Measurements from ENCODE around the gene TTK. TPM values are rescaled to one million over a fixed set of nuclear protein-coding genes. Genes with fewer than 3 reads are reported as not detected.

The TTK gene
- total and polyA plus RNA-seq, 10 donors, result 0.74 to 5.9 (median 2.6) TPM

DNA sequence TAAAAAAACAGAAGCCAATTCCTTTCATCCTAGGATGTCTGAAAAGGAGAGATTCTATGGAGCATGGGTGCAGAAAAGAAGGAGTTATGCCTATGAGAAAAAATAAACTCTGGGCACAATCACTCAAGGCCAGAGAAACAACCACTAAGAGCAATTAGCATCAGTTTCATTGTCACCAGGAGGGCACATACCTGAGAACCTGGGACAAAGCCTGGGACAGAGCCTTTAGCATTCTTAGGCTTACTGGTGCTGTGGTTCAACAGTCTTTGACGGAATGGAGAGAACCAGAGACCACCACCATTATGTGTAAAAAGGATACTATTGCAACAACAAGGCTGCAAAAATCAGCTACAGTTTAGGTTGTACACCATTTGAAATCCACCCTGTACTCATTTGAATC lies 72.6 kb downstream of the TTK start:
- TF ChIP-seq POLR2AphosphoS5 (IDR thresholded peaks at IDR 0.05) (no peak), POLR2A (IDR thresholded peaks at IDR 0.05) (no peak)
- TF ChIP-seq, protein P1, sequence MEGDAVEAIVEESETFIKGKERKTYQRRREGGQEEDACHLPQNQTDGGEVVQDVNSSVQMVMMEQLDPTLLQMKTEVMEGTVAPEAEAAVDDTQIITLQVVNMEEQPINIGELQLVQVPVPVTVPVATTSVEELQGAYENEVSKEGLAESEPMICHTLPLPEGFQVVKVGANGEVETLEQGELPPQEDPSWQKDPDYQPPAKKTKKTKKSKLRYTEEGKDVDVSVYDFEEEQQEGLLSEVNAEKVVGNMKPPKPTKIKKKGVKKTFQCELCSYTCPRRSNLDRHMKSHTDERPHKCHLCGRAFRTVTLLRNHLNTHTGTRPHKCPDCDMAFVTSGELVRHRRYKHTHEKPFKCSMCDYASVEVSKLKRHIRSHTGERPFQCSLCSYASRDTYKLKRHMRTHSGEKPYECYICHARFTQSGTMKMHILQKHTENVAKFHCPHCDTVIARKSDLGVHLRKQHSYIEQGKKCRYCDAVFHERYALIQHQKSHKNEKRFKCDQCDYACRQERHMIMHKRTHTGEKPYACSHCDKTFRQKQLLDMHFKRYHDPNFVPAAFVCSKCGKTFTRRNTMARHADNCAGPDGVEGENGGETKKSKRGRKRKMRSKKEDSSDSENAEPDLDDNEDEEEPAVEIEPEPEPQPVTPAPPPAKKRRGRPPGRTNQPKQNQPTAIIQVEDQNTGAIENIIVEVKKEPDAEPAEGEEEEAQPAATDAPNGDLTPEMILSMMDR (IDR thresholded peaks at IDR 0.05 in 8 of 11, conservative IDR thresholded peaks at IDR 0.05 in 3 of 11), result no peak
- Histone ChIP-seq H3K9me3 (peaks cover 0 to 21% (median 9%) of the 10 kb centered on the region in 8 donors), H3K27me3 (replicated peaks in 1 of 7) (peaks cover 0 to 6% (median 0%) of the 10 kb centered on the region in 7 donors), H3K4me3 (no peak overlapping the region), H3K27ac (no peak overlapping the region), H3K36me3 (no peaks in the 10 kb centered on the region), H3K4me1 (no peaks in the 10 kb centered on the region)
- no peak for DNase-seq
- intact Hi-C loops (cut with DNase I; ENCODE audit: low total_unique reads), result no loop called here
- 66 to 81% (median 79%) methylated on average over 1 of the region's 1 CpG for WGBS, 5 donors

DNA sequence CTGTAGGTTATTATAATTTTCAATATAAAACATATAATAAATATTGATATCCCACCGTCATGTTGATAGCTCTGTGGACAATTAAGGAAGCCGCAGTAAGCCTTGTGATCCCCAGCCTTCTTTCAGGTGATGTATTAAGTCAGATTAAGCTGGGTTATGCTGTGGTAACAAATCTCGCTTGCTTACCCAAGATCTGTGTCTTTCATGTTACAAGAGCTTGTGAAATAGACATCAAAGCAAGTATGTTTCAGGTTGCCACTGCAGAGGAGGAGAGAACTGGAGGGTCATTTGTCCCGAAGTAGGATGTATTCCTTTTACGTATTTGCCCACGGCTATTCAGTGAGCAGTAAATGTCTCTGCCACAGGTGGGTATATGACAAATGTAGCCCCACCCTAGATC lies 84.2 kb downstream of the TTK start:
- no peaks in the 10 kb centered on the region for H3K9me3 ChIP-seq
- WGBS, 5 donors, result 86 to 92% (median 89%) methylated on average over 6 of the region's 6 CpGs
- DNase-seq, result no peak
- no peaks in the 10 kb centered on the region for H3K27me3 ChIP-seq (replicated peaks in 1 of 7)
- no peak overlapping the region for H3K27ac ChIP-seq
- no peak for TF ChIP-seq POLR2AphosphoS5 (IDR thresholded peaks at IDR 0.05)
- intact Hi-C loops (cut with DNase I; ENCODE audit: low total_unique reads), result no loop called here
- H3K4me1 ChIP-seq, result no peaks in the 10 kb centered on the region
- H3K36me3 ChIP-seq, result no peaks in the 10 kb centered on the region
- H3K4me3 ChIP-seq, result no peak overlapping the region

DNA sequence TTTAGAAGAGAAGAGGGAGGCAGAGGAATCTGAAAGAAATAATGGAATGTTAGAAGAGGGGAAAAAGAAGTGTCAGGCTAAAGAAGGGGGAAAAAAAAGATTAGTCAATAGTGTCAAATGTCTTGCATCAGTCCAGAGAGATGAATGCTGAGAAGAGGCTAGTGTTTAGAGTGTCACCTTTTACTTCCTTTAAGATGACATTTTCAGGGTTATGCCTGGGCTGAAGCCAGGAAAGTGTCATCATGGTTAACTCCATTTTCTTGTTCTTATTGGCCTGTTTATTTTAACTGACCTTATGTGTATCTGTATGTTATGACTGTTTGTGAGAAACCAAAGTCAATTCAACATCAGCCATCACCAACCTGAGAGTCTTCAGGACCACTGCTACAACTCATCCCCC lies 87.1 kb downstream of the TTK start:
- no peaks in the 10 kb centered on the region for H3K4me1 ChIP-seq
- no peaks in the 10 kb centered on the region for H3K36me3 ChIP-seq
- no peaks in the 10 kb centered on the region for H3K9me3 ChIP-seq
- intact Hi-C loops (cut with DNase I; ENCODE audit: low total_unique reads), result loop anchor here (5.0 to 10.0 kb wide), 2 partner anchors 77 to 144 kb away; partner anchors contain the start of gene ELOVL4
- H3K4me3 ChIP-seq, result no peak overlapping the region
- no peaks in the 10 kb centered on the region for H3K27me3 ChIP-seq (replicated peaks in 1 of 7)
- TF ChIP-seq POLR2AphosphoS5 (IDR thresholded peaks at IDR 0.05) (no peak), POLR2A (IDR thresholded peaks at IDR 0.05) (no peak)
- TF ChIP-seq, protein P1 (IDR thresholded peaks at IDR 0.05 in 8 of 11, conservative IDR thresholded peaks at IDR 0.05 in 3 of 11), result no peak
- no peak overlapping the region for H3K27ac ChIP-seq
- no peak for DNase-seq

Other genes starting within 250 kb of the TTK start
- gene ELOVL4, start 57.1 kb upstream of the TTK start, total RNA-seq, result under 1 TPM; 0.17 to 0.77 (median 0.24) TPM
- gene ELOVL4, start 57.1 kb upstream of the TTK start, polyA plus RNA-seq, result under 1 TPM; 0.17 to 0.38 (median 0.26) TPM
- 10 to 100 TPM in 6 of 7 donors, 1 to 10 TPM in 1; 9.8 to 16.4 (median 11.3) TPM for gene BCKDHB, start 102.0 kb downstream of the TTK start, total RNA-seq
- gene BCKDHB, start 102.0 kb downstream of the TTK start, polyA plus RNA-seq, result 1 to 10 TPM; 6.3 to 7.9 (median 7.2) TPM

Measured in spleen (tissue), 11 donors.